Fibroblast of mammary gland (primary cell): ENCODE results near the gene PLEKHA6.
A peak's percentile ranks its signal among the peaks of the same experiment; 100 is the strongest.

Experiments used
- DNase-seq: peaks from one replicate; pipeline ENCODE4 v3.0.0-alpha.2; 2010; ENCODE audit warnings: low read depth
- H3K4me3 ChIP-seq: 2 replicates; pipeline ENCODE4 v1.5.1; 2011; ENCODE audit warnings: low read depth, mild to moderate bottlenecking, low read length, moderate library complexity; ENCODE audit not compliant: control insufficient read depth
- CTCF ChIP-seq: conservative IDR thresholded peaks from 2 replicates; pipeline ENCODE4 v1.5.1; 2011; ENCODE audit warnings: low read depth, low read length, inconsistent platforms; ENCODE audit not compliant: control insufficient read depth, insufficient read depth

PLEKHA6 gene

GRCh38 chr1:204302769-204303168, 57.0 kb downstream of the PLEKHA6 start:
- no peak for DNase-seq
- TF ChIP-seq CTCF, result no peak

DNA sequence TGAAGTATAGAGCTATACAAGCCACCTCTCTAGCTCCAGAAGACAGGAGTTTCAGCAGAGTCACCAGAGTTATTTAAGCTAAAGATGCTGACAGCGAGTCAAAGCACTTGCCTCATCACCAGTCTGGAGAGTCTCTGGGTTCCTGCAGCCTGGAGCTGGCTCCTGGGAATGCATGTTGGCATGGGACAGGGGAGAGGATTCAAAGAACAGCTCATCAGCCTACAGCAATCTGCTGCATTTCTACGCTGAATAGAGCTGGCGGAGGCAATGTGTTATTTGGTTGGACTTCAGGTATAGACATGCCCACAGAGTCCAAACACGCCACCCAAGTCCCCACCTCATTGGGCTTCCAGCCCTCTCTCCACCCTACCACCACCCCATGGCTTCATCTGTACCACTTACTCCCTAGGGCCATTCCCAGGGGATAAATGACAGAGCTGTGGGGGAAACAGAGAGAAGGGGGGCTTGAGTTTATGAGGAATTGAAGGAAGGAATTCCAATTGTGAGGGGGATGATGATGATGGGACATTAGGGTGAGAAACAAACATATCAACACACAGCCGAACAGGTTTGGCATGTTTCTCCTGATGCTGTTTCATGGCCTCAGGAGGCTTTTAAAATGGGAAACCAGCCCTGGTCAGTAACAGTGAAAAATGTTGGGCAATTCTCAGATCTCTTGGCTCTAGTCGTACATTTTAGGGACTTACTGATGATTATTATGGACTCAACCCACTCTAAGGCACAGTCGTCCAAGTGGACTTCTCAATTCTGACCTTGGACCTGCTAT, 58.4 kb downstream of the PLEKHA6 start:
- no peak for DNase-seq
- no peak overlapping the region for H3K4me3 ChIP-seq
- TF ChIP-seq CTCF, result no peak

More at GRCh38 chr1:204302769-204303168, 57.0 kb downstream of the PLEKHA6 start:
- no peak overlapping the region for H3K4me3 ChIP-seq

DNA sequence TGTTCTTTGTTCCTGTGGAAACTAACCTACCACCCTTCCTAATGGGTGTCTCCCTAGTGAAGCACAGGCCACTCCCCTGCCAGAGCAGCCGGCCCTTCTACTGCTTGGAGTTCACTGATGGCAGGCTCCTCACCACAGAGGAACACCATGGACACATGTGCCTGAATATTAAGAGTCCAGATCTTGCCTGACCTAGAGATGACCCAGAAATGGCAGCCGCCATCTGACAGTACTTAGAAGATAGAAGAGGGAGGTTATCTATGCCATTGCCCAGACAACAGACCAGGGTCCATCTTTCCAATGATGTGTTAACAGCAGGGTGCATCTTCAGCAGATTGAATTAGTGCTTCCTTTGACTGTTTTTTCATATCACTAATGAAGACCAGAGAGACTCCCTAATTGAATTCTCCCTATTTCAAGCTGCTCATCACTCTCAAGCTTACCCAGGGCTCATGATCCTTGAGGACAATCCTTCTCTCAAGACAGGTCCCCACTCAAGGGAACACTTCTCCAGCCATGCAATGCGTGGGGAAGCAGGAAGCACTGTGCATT, 59.8 kb downstream of the PLEKHA6 start:
- TF ChIP-seq CTCF, result no peak
- DNase-seq, result no peak
- H3K4me3 ChIP-seq, result no peak overlapping the region

- peak; percentile 42 for DNase-seq
- TF ChIP-seq CTCF, result no peak
- no peak overlapping the region for H3K4me3 ChIP-seq
Observed at GRCh38 chr1:204296431-204296988, 63.2 kb downstream of the PLEKHA6 start.

GRCh38 chr1:204295671-204296070, 64.1 kb downstream of the PLEKHA6 start:
- H3K4me3 ChIP-seq, result no peak overlapping the region
- no peak for TF ChIP-seq CTCF
- DNase-seq, result peak; percentile 42

GRCh38 chr1:204294357-204294756, 65.4 kb downstream of the PLEKHA6 start:
- peak; percentile 94 for DNase-seq
- TF ChIP-seq CTCF, result no peak
- H3K4me3 ChIP-seq, result no peak overlapping the region
